Erythroblast (primary cell): ENCODE results near the gene MUC5AC.

Source experiments
- GATA1 ChIP-seq: IDR thresholded peaks from 2 replicates; pipeline ENCODE4 v1.6.1; 2011; ENCODE audit warnings: low read depth, mild to moderate bottlenecking, control low read depth, low read length, moderate library complexity
- POLR2A ChIP-seq: IDR thresholded peaks from 2 replicates; pipeline ENCODE4 v1.6.1; 2011; ENCODE audit warnings: mild to moderate bottlenecking, low read length

DNA sequence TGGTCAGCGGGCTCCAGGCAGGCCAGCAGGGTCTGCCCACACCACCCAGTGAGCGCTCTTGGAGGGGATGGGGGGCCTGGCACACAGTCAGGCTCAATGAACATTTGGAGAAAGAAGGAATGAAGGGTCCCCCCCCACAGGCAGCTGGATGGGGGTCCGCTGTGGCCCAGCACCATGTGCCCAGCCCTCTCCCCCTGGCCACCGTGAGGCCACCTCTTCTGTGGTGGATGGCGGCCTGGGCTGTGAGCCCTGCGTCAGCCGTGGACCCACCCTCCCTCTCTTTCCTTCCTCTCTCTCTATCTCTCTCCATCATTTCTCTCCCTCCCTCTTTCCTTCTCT, 35.1 kb upstream of the MUC5AC start:
- TF ChIP-seq POLR2A (no peak), GATA1 (no peak)
